ENCODE measurements around the gene PNKP.

The PNKP gene

GRCh38 chr19:49851456-49852259 lies 15.7 kb downstream of the PNKP start:
- peak; percentile 13 for DNase-seq
- in situ Hi-C loops (cut with HindIII; ENCODE audit: low pct_ligation_motif_present, low pct_unique_long_range_greater_than_20kb, low sequenced_read_pairs), result no loop called here

- in situ Hi-C loops (cut with HindIII; ENCODE audit: low pct_ligation_motif_present, low pct_unique_long_range_greater_than_20kb, low sequenced_read_pairs), result no loop called here
- peak; percentile 87 for DNase-seq
Observed at GRCh38 chr19:49850487-49851342, 16.7 kb downstream of the PNKP start, which contains the start of gene PTOV1. Gene PTOV1, plus strand, starts transcription at chr19:49851159.

GRCh38 chr19:49850221-49850486 lies 17.2 kb downstream of the PNKP start:
- no peak for DNase-seq
- in situ Hi-C loops (cut with HindIII; ENCODE audit: low pct_ligation_motif_present, low pct_unique_long_range_greater_than_20kb, low sequenced_read_pairs), result no loop called here

- in situ Hi-C loops (cut with HindIII; ENCODE audit: low pct_ligation_motif_present, low pct_unique_long_range_greater_than_20kb, low sequenced_read_pairs), result no loop called here
- DNase-seq, result no peak
Observed at GRCh38 chr19:49849433-49850220, 17.7 kb downstream of the PNKP start.

- in situ Hi-C loops (cut with HindIII; ENCODE audit: low pct_ligation_motif_present, low pct_unique_long_range_greater_than_20kb, low sequenced_read_pairs), result no loop called here
Observed at GRCh38 chr19:49848938-49849337, 18.4 kb downstream of the PNKP start.

GRCh38 chr19:49847731-49848696 lies 19.4 kb downstream of the PNKP start:
- in situ Hi-C loops (cut with HindIII; ENCODE audit: low pct_ligation_motif_present, low pct_unique_long_range_greater_than_20kb, low sequenced_read_pairs), result no loop called here
- DNase-seq, result peak; percentile 84

More at GRCh38 chr19:49848938-49849337, 18.4 kb downstream of the PNKP start:
- no peak for DNase-seq

GRCh38 chr19:49846408-49846807 lies 21.0 kb downstream of the PNKP start:
- DNase-seq, result no peak
- in situ Hi-C loops (cut with HindIII; ENCODE audit: low pct_ligation_motif_present, low pct_unique_long_range_greater_than_20kb, low sequenced_read_pairs), result no loop called here

GRCh38 chr19:49845414-49845813 lies 22.0 kb downstream of the PNKP start:
- in situ Hi-C loops (cut with HindIII; ENCODE audit: low pct_ligation_motif_present, low pct_unique_long_range_greater_than_20kb, low sequenced_read_pairs), result no loop called here
- DNase-seq, result no peak

GRCh38 chr19:49844138-49845095 lies 23.0 kb downstream of the PNKP start:
- DNase-seq, result no peak

GRCh38 chr19:49843265-49843664 lies 24.1 kb downstream of the PNKP start:
- DNase-seq, result no peak
- in situ Hi-C loops (cut with HindIII; ENCODE audit: low pct_ligation_motif_present, low pct_unique_long_range_greater_than_20kb, low sequenced_read_pairs), result no loop called here

More at GRCh38 chr19:49844138-49845095, 23.0 kb downstream of the PNKP start:
- in situ Hi-C loops (cut with HindIII; ENCODE audit: low pct_ligation_motif_present, low pct_unique_long_range_greater_than_20kb, low sequenced_read_pairs), result no loop called here

GRCh38 chr19:49840736-49841249 lies 26.6 kb downstream of the PNKP start:
- DNase-seq, result no peak
- in situ Hi-C loops (cut with HindIII; ENCODE audit: low pct_ligation_motif_present, low pct_unique_long_range_greater_than_20kb, low sequenced_read_pairs), result no loop called here

- no peak for DNase-seq
- in situ Hi-C loops (cut with HindIII; ENCODE audit: low pct_ligation_motif_present, low pct_unique_long_range_greater_than_20kb, low sequenced_read_pairs), result no loop called here
Observed at GRCh38 chr19:49840321-49840720, 27.1 kb downstream of the PNKP start.

- in situ Hi-C loops (cut with HindIII; ENCODE audit: low pct_ligation_motif_present, low pct_unique_long_range_greater_than_20kb, low sequenced_read_pairs), result no loop called here
- DNase-seq, result no peak
Observed at GRCh38 chr19:49839713-49840112, 27.7 kb downstream of the PNKP start.

GRCh38 chr19:49838885-49839588 lies 28.3 kb downstream of the PNKP start:
- in situ Hi-C loops (cut with HindIII; ENCODE audit: low pct_ligation_motif_present, low pct_unique_long_range_greater_than_20kb, low sequenced_read_pairs), result no loop called here
- no peak for DNase-seq

GRCh38 chr19:49837425-49837824 lies 30.0 kb downstream of the PNKP start:
- DNase-seq, result no peak
- in situ Hi-C loops (cut with HindIII; ENCODE audit: low pct_ligation_motif_present, low pct_unique_long_range_greater_than_20kb, low sequenced_read_pairs), result no loop called here

- in situ Hi-C loops (cut with HindIII; ENCODE audit: low pct_ligation_motif_present, low pct_unique_long_range_greater_than_20kb, low sequenced_read_pairs), result no loop called here
- DNase-seq, result no peak
Observed at GRCh38 chr19:49837009-49837310, 30.4 kb downstream of the PNKP start.
